Measurements from ENCODE around the gene RPP25L.
A peak's percentile ranks its signal among the peaks of the same experiment; 100 is the strongest.
"Not testable (repeated sequence)": the region's sequence is repeated elsewhere in the genome, so short reads cannot be mapped to it uniquely, and the experiment has no call there.

The RPP25L gene

GRCh38 chr9:34611811-34612787 lies at the start of gene RPP25L:
RPP25L (minus strand) TSS chr9:34612097; CDS start chr9:34611296, 801 bp downstream.
- DNase-seq (ENCODE audit: low read depth) = peak; percentile 76

GRCh38 chr9:34659592-34660253 lies 47.8 kb upstream of the RPP25L start:
- DNase-seq (ENCODE audit: low read depth) = no peak

GRCh38 chr9:34658461-34658860 lies 46.6 kb upstream of the RPP25L start:
- DNase-seq (ENCODE audit: low read depth) = no peak

GRCh38 chr9:34656992-34657391 lies 45.1 kb upstream of the RPP25L start:
- no peak for DNase-seq (ENCODE audit: low read depth)

- no peak for DNase-seq (ENCODE audit: low read depth)
Measured at GRCh38 chr9:34655394-34655793, 43.5 kb upstream of the RPP25L start.

GRCh38 chr9:34654323-34655051 lies 42.6 kb upstream of the RPP25L start:
- no peak for DNase-seq (ENCODE audit: low read depth)

GRCh38 chr9:34653151-34654072 lies 41.5 kb upstream of the RPP25L start:
- DNase-seq (ENCODE audit: low read depth) = no peak

GRCh38 chr9:34652602-34653000 lies 40.7 kb upstream of the RPP25L start:
- DNase-seq (ENCODE audit: low read depth) = no peak

- peak; percentile 39 for DNase-seq (ENCODE audit: low read depth)
Measured at GRCh38 chr9:34651876-34652601, 40.1 kb upstream of the RPP25L start, which contains the start of gene IL11RA. IL11RA (plus strand) TSS chr9:34652185; CDS start chr9:34655218, 3,033 bp downstream.

- DNase-seq (ENCODE audit: low read depth) = no peak
Measured at GRCh38 chr9:34651321-34651720, 39.4 kb upstream of the RPP25L start.

- DNase-seq (ENCODE audit: low read depth) = no peak
Measured at GRCh38 chr9:34650816-34651215, 38.9 kb upstream of the RPP25L start.

- no peak for DNase-seq (ENCODE audit: low read depth)
Measured at GRCh38 chr9:34648673-34649072, 36.8 kb upstream of the RPP25L start.

- no peak for DNase-seq (ENCODE audit: low read depth)
Measured at GRCh38 chr9:34647651-34648050, 35.8 kb upstream of the RPP25L start.

GRCh38 chr9:34647084-34647403 lies 35.1 kb upstream of the RPP25L start:
- no peak for DNase-seq (ENCODE audit: low read depth)

GRCh38 chr9:34646211-34647083 lies 34.5 kb upstream of the RPP25L start, which contains the start of gene GALT:
GALT (plus strand) TSS chr9:34646675; CDS start chr9:34646705, 30 bp downstream.
- DNase-seq (ENCODE audit: low read depth) = peak; percentile 95

- DNase-seq (ENCODE audit: low read depth) = no peak
Measured at GRCh38 chr9:34644766-34645314, 32.9 kb upstream of the RPP25L start.

GRCh38 chr9:34642679-34643078 lies 30.8 kb upstream of the RPP25L start:
- no peak for DNase-seq (ENCODE audit: low read depth)

- not testable (repeated sequence) for DNase-seq (ENCODE audit: low read depth)
Measured at GRCh38 chr9:34639322-34639721, 27.4 kb upstream of the RPP25L start.

GRCh38 chr9:34638138-34638445 lies 26.2 kb upstream of the RPP25L start:
- DNase-seq (ENCODE audit: low read depth) = no peak
